IPS DF 4.7 (cell line): Measurements from ENCODE around the gene GUCY1B1.

ENCODE experiments used
- DNase-seq: peaks from one replicate; pipeline ENCODE4 v3.0.0-alpha.2; 2013; ENCODE audit warnings: low spot score; ENCODE audit errors: extremely low read depth

The GUCY1B1 gene

GRCh38 chr4:155799116-155799793 is 40.4 kb downstream of the GUCY1B1 start:
- DNase-seq = no peak

- no peak for DNase-seq
These were observed 40.9 kb downstream of the GUCY1B1 start for GRCh38 chr4:155799794-155800123.

GRCh38 chr4:155800685-155801343 is 42.0 kb downstream of the GUCY1B1 start:
- no peak for DNase-seq

GRCh38 chr4:155802190-155802959 is 43.6 kb downstream of the GUCY1B1 start:
- no peak for DNase-seq

GRCh38 chr4:155805016-155805415 is 46.2 kb downstream of the GUCY1B1 start:
- DNase-seq = no peak

GRCh38 chr4:155807021-155807420 is 48.2 kb downstream of the GUCY1B1 start:
- DNase-seq = no peak

GRCh38 chr4:155809835-155810234 is 51.0 kb downstream of the GUCY1B1 start:
- DNase-seq = peak; percentile 41

- no peak for DNase-seq
These were observed 52.3 kb downstream of the GUCY1B1 start for GRCh38 chr4:155811083-155811482.

GRCh38 chr4:155818639-155819038 is 59.8 kb downstream of the GUCY1B1 start:
- DNase-seq = no peak

- no peak for DNase-seq
These were observed 60.2 kb downstream of the GUCY1B1 start for GRCh38 chr4:155819066-155819465.

GRCh38 chr4:155820887-155821518 is 62.2 kb downstream of the GUCY1B1 start:
- DNase-seq = no peak

GRCh38 chr4:155822572-155822971 is 63.8 kb downstream of the GUCY1B1 start:
- no peak for DNase-seq

GRCh38 chr4:155828628-155829027 is 69.8 kb downstream of the GUCY1B1 start:
- no peak for DNase-seq

- no peak for DNase-seq
These were observed 73.8 kb downstream of the GUCY1B1 start for GRCh38 chr4:155832664-155833063.

GRCh38 chr4:155837203-155837796 is 78.5 kb downstream of the GUCY1B1 start:
- DNase-seq = no peak

- DNase-seq = no peak
These were observed 83.3 kb downstream of the GUCY1B1 start for GRCh38 chr4:155842080-155842479.

GRCh38 chr4:155846929-155847328 is 88.1 kb downstream of the GUCY1B1 start:
- no peak for DNase-seq

- DNase-seq = no peak
These were observed 90.2 kb downstream of the GUCY1B1 start for GRCh38 chr4:155849042-155849441.

GRCh38 chr4:155853189-155853588 is 94.4 kb downstream of the GUCY1B1 start:
- DNase-seq = no peak

- no peak for DNase-seq
These were observed 95.9 kb downstream of the GUCY1B1 start for GRCh38 chr4:155854582-155855226.

GRCh38 chr4:155855897-155856296 is 97.1 kb downstream of the GUCY1B1 start:
- DNase-seq = no peak
